ENCODE data around the gene OR9G1.
A peak's percentile ranks its signal among the peaks of the same experiment; 100 is the strongest.

OR9G1 gene

GRCh38 chr11:56700914-56701485 lies 2.1 kb downstream of the OR9G1 start:
- H3K27ac ChIP-seq: no peak overlapping the region
- no peak for TF ChIP-seq CTCF (conservative IDR thresholded peaks at IDR 0.05)
- TF ChIP-seq ZFX (IDR thresholded peaks at IDR 0.05): no peak

DNA sequence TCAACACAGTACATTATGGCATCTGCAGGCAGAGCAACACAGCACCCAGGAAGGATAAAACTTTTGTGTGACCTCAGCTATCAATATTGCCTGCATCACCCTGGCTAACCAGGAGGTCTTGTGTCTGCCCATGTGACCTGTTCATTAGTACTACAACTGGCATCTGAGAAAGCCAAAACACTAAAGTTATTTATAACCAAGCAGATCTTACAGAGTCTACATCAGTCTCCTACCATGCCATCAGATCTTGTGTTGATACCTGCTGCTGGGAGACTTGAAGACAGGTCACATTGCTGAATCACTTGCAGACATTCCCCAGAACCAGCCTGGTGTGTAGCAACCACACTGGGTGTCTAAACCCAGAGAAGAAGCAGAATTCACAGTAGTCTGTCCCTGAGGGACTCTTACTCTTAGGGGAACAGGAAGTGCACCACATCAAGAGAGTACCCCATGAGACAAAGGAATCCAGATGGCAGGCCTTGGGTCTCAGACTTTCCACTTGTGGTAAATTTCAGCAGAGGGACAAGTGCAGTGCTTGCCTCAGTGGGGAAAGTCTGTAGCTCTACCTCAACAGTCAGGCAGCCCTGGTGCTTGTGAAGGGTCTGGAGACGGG lies 7.0 kb downstream of the OR9G1 start:
- peak overlapping the region; percentile 14; the same call in 1 of the 2 replicates for H3K27ac ChIP-seq
- TF ChIP-seq ZFX (IDR thresholded peaks at IDR 0.05) (no peak), CTCF (conservative IDR thresholded peaks at IDR 0.05) (no peak)

- H3K27ac ChIP-seq: peak overlapping the region; percentile 14; the same call in 1 of the 2 replicates
These were observed 7.6 kb downstream of the OR9G1 start for GRCh38 chr11:56706486-56706885.

DNA sequence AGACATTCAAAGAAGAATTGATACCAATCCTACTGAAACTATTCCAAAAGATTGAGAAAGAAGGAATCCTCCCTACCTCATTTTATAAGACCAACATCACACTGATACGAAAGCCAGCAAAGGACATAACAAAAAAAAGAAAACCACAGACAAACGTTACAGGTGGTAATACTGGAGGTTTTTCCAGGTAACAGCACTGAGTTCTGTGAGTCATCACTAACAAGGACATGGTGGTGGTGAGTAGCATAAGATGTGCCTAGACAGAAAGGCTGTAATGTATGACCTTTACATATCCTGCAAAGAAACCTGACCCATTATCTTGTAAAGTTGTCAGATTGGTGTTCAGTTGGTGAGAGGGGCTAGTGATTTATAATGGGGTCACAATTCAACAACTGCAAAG lies 15.3 kb downstream of the OR9G1 start:
- H3K27ac ChIP-seq: no peak overlapping the region
- TF ChIP-seq CTCF (conservative IDR thresholded peaks at IDR 0.05) (no peak), ZFX (IDR thresholded peaks at IDR 0.05) (no peak)

More at GRCh38 chr11:56706486-56706885, 7.6 kb downstream of the OR9G1 start:
- TF ChIP-seq CTCF (conservative IDR thresholded peaks at IDR 0.05): no peak
- TF ChIP-seq ZFX (IDR thresholded peaks at IDR 0.05): no peak

DNA sequence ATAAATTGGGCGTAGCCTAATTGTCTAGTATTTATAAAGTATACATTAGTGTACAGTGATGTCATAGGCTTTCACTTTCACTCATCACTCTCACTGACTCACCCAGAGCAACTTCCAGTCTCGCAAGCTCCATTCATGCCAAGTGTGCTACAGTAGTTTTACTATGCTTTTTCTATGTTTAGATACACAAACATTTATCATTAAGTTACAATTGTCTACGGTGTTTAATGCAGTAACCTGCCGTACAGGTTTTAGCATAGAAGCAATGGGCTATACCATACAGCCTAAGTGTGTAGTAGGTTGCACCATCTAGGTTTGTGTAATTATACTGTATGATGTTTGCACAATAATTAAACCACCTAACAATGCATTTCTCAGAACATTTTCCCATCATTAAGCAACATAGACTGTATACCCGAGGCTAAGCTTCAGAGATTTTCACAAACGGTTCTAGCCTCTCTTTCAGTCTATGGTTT lies 17.5 kb downstream of the OR9G1 start:
- no peak overlapping the region for H3K27ac ChIP-seq
- TF ChIP-seq CTCF (conservative IDR thresholded peaks at IDR 0.05) (no peak), ZFX (IDR thresholded peaks at IDR 0.05) (no peak)

DNA sequence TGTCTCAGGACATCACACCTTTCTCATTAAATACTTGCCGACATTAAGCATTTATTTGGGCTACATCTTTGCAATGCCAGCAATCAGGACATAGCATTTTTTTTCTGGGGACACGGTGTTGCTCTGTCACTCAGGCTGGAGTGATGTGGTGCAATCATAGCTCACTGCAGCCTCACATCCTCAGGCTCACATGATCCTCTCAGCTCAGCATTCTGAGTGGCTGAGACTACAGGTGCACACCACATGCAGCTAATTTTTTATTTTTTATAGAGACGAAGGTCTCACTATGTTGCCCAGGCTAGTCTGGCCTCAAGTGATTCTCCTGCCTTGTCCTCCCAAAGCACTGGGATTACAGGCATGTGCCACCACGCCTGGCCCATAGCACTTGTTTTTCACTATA lies 21.6 kb downstream of the OR9G1 start:
- no peak overlapping the region for H3K27ac ChIP-seq
- no peak for TF ChIP-seq CTCF (conservative IDR thresholded peaks at IDR 0.05)

DNA sequence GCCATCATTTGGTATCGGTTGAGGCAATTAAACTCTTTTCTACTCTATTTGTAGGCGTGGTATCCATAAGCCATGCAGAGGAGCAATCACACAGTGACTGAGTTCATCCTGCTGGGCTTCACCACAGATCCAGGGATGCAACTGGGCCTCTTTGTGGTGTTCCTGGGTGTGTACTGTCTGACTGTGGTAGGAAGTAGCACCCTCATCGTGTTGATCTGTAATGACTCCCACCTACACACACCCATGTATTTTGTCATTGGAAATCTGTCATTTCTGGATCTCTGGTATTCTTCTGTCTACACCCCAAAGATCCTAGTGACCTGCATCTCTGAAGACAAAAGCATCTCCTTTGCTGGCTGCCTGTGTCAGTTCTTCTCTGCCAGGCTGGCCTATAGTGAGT lies 41.2 kb downstream of the OR9G1 start:
- TF ChIP-seq ZFX (IDR thresholded peaks at IDR 0.05) (no peak), CTCF (conservative IDR thresholded peaks at IDR 0.05) (no peak)
- H3K27ac ChIP-seq: no peak overlapping the region

Measured in C4-2B (cell line).